K562 (cell line): Measurements from ENCODE around the gene SOX15. TPM values are rescaled to one million over a fixed set of nuclear protein-coding genes. Genes with fewer than 3 reads are reported as not detected.

Experiments used
- CBFA2T2 ChIP-seq: fragments of 450-650 bp; conservative IDR thresholded peaks from 2 replicates; pipeline ENCODE4 v1.6.1; 2017; ENCODE audit warnings: mild to moderate bottlenecking
- CBFA2T3 ChIP-seq: fragments of 450-650 bp; IDR thresholded peaks from 2 replicates; pipeline ENCODE4 v1.6.1; 2017
- CTCFL ChIP-seq: IDR thresholded peaks from 2 replicates; pipeline ENCODE4 v1.6.1; 2011; ENCODE audit warnings: borderline replicate concordance, low read depth, mild to moderate bottlenecking, moderate library complexity, low read length; ENCODE audit not compliant: insufficient read depth, poor library complexity, severe bottlenecking
- EP300 ChIP-seq: IDR thresholded peaks from 2 replicates; pipeline ENCODE4 v1.6.1; 2012; ENCODE audit warnings: low read length, improper control_type of control experiment
- GATA2 ChIP-seq: sonication (generic); formaldehyde crosslinking; IDR thresholded peaks from 2 replicates; pipeline ENCODE4 v1.4.0; 2020; ENCODE audit warnings: mild to moderate bottlenecking, missing genetic modification reagents
- HDAC3 ChIP-seq: fragments of 450-650 bp; IDR thresholded peaks from 2 replicates; pipeline ENCODE4 v1.6.1; 2018; ENCODE audit warnings: borderline replicate concordance, mild to moderate bottlenecking, moderate library complexity; ENCODE audit not compliant: partially characterized antibody
- KLF10 ChIP-seq: fragments of 250-450 bp; sonication (Bioruptor Pico); IDR thresholded peaks from 2 replicates; pipeline ENCODE4 v1.6.1; 2021; ENCODE audit warnings: matching md5 sums
- POLR2G ChIP-seq: fragments of 200-400 bp; formaldehyde crosslinking; IDR thresholded peaks from 2 replicates; pipeline ENCODE4 v1.6.1; 2017; ENCODE audit warnings: low read depth, mild to moderate bottlenecking, antibody characterized with exemption, low read length, moderate library complexity
- TAF1 ChIP-seq: IDR thresholded peaks from 2 replicates; pipeline ENCODE4 v1.6.1; 2011; ENCODE audit warnings: mild to moderate bottlenecking, low read length, moderate library complexity; ENCODE audit not compliant: insufficient read depth, control insufficient read depth, severe bottlenecking; ENCODE audit errors: extremely low read depth
- TAF15 ChIP-seq: fragments of 200-400 bp; formaldehyde crosslinking; IDR thresholded peaks from 2 replicates; pipeline ENCODE4 v1.6.1; 2017; ENCODE audit warnings: mild to moderate bottlenecking, low read depth, low read length, moderate library complexity
- TEAD4 ChIP-seq, 2 experiments: sonication (generic) in 1 of 2; formaldehyde crosslinking in 1 of 2; IDR thresholded peaks; 2 replicates each; pipeline versions ENCODE4 v1.6.1 to v1.8.0; 2012 to 2022; ENCODE audit warnings: borderline replicate concordance in 1 of 2, inconsistent platforms in 1 of 2, low read length in 1 of 2, mild to moderate bottlenecking in 1 of 2, missing genetic modification reagents in 1 of 2
- TRIM24 ChIP-seq, 2 experiments: fragments of 450-650 bp; IDR thresholded peaks; 2 replicates each; pipeline ENCODE4 v1.6.1; 2016
- ZNF318 ChIP-seq, 2 experiments: fragments of 450-650 bp; IDR thresholded peaks; 2 replicates each; pipeline ENCODE4 v1.6.1; 2016; ENCODE audit warnings: mild to moderate bottlenecking in 2 of 2, borderline replicate concordance in 1 of 2, low read depth in 1 of 2, moderate library complexity in 1 of 2
- ZNF785 ChIP-seq: fragments of 250-450 bp; sonication (Bioruptor Pico); IDR thresholded peaks from 2 replicates; pipeline ENCODE4 v1.4.0; 2020; ENCODE audit warnings: mild to moderate bottlenecking
- polyA plus RNA-seq, 8 experiments: library from polyadenylated mRNA; depleted of rRNA in 4 of 8; stranded (reverse) in 5 of 8; unstranded in 3 of 8; fragments of >200 nt; fragmentation: Nextera tagmentation in 2 of 8; fragmentation: Illumina TruSeq in 1 of 8; extraction: Ambion mirVana in 2 of 8; extraction: Trizol in 1 of 8; gene quantifications; 2 replicates each; pipeline versions ENCODE4 v1.2.1 to v1.2.3, GENCODE V29; 2011 to 2014; ENCODE audit warnings: inconsistent platforms in 1 of 8, missing spikeins in 1 of 8
- total RNA-seq, 7 experiments: library from RNA; depleted of rRNA in 6 of 7; stranded (reverse); fragments of >200 nt in 6 of 7; fragmentation: Illumina TruSeq in 2 of 7; extraction: Trizol in 2 of 7; gene quantifications; 2 replicates each; pipeline versions ENCODE4 v1.2.1 to v1.2.3, GENCODE V29; 2011 to 2021; ENCODE audit warnings: low replicate concordance in 1 of 7
- TF ChIP-seq, protein P1 (sequence below): sonication (generic); formaldehyde crosslinking; IDR thresholded peaks from 2 replicates; pipeline ENCODE4 v1.8.1; 2022; ENCODE audit warnings: missing genetic modification reagents

The SOX15 gene
- total and polyA plus RNA-seq, 9 of the 15 experiments (the other 6 are each of a cell fraction or from before 2014, with no cell fraction given): 0.07 to 0.33 (median 0.19) TPM; not detected in 5

- TF ChIP-seq CTCFL (no peak), CBFA2T3 (peak; percentile 84), TEAD4 (IDR thresholded peaks at IDR 0.05; ENCODE audit: low read length) (peak; percentile 63), TEAD4 (CRISPR knock-in tag; IDR thresholded peaks at IDR 0.05; ENCODE audit: borderline replicate concordance) (no peak), ZNF785 (CRISPR knock-in tag) (no peak), GATA2 (CRISPR knock-in tag) (peak; percentile 58), CBFA2T2 (peak; percentile 72), POLR2G (peak; percentile 72), HDAC3 (no peak), TAF15 (no peak), KLF10 (CRISPR knock-in tag) (no peak), ZNF318 (IDR thresholded peaks at IDR 0.05; ENCODE audit: borderline replicate concordance in 1 of 2, low read depth in 1 of 2) (no peak), TAF1 (peak; percentile 17), TRIM24 (IDR thresholded peaks at IDR 0.05) (peak in 1 of 2 experiments; percentile 41; a peak in 1 of 4 replicates), EP300 (peak; percentile 14; the same call in 1 of the 2 replicates)
- TF ChIP-seq, protein P1, sequence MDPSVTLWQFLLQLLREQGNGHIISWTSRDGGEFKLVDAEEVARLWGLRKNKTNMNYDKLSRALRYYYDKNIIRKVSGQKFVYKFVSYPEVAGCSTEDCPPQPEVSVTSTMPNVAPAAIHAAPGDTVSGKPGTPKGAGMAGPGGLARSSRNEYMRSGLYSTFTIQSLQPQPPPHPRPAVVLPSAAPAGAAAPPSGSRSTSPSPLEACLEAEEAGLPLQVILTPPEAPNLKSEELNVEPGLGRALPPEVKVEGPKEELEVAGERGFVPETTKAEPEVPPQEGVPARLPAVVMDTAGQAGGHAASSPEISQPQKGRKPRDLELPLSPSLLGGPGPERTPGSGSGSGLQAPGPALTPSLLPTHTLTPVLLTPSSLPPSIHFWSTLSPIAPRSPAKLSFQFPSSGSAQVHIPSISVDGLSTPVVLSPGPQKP (CRISPR knock-in tag): no peak
Observed at GRCh38 chr17:7548585-7549400, 41.1 kb downstream of the SOX15 start, which contains the start of gene TNFSF12 (continued).
